ENCODE measurements around the gene COG5.
"Not testable (repeated sequence)": the region's sequence is repeated elsewhere in the genome, so short reads cannot be mapped to it uniquely, and the experiment has no call there.

The COG5 gene

GRCh38 chr7:107579885-107580715 lies 16.4 kb upstream of the COG5 start, which contains the start of gene BCAP29:
TSS of gene BCAP29 (plus strand) at chr7:107580246. CDS start at chr7:107580773, 527 bp downstream.
- DNase-seq: peak; percentile 70 to 76

DNA sequence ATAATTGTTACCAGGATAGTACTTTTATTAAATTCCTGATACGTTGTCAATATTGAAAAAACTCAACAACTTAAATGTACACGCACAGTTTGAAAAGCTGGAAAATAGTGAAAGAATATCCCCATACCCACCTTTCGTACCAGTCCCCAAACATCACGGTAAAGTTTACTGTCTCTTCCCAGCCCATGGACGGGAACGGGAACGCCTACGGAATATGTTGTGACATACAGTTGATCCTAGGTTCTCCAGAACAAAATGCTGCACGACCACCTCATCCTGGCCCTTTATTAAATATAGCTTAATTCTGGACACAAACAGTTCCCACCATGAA lies 15.8 kb upstream of the COG5 start:
- DNase-seq: no peak

- no peak for DNase-seq
These were observed 9.8 kb upstream of the COG5 start for GRCh38 chr7:107573537-107573936.

- DNase-seq: no peak
These were observed 6.6 kb upstream of the COG5 start for GRCh38 chr7:107570298-107570697.

GRCh38 chr7:107564553-107565298 lies 1.0 kb upstream of the COG5 start:
- DNase-seq: no peak

DNA sequence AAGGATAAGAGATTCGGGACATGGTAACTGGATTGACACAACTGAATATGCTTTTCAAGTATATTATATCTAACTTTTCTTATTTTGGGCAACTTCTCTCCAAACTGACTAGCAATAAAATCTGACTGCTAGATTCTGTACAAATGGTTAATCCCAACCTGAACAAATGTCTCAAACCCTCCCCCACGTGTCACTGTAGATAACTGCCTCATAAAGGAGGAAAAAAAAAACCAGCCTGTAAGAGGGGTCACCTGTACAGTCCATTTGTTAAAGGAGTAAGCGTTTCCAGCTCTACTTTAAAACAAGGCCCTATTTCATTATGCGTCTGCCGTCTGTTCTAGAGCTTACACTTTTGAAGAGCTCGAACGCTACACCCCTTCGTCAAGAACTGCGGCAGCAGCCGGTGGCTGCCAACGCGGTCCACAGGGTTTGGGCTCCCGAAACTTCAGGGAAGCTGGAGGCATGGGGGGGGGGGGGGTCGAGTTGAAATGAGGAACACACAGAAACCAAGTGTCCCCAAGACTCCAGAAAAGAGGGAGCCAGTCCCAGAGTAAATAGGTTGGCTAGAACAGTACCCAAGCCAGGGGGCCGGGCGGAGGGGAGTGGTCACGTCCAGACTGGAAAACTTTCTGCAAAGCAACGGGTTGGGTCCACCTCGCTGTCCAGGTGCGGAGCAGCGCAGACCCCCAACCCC lies 492 bp downstream of the COG5 start:
- peak; percentile 45 to 78 for DNase-seq

- DNase-seq: no peak
These were observed 2.7 kb downstream of the COG5 start for GRCh38 chr7:107560898-107561516.

GRCh38 chr7:107559864-107560263 lies 3.9 kb downstream of the COG5 start:
- DNase-seq: no peak

DNA sequence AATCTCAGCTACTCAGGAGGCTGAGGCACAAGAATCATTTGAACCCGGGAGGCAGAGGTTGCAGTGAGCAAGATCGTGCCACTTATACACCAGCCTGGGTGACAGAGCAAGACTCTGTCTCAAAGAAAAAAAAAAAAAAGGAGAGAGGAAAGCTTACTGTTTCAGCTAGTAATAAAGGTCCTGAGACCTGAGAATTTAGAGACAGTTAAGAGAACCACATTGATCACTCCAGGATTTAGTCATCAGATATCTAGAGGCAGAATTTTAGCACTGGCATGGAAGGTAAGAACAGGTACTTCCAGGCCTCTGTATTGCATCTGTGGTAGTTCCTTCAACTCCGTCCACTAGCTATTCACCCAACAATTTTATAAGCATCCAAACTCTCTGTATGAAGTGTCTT lies 7.8 kb downstream of the COG5 start:
- no peak for DNase-seq

DNA sequence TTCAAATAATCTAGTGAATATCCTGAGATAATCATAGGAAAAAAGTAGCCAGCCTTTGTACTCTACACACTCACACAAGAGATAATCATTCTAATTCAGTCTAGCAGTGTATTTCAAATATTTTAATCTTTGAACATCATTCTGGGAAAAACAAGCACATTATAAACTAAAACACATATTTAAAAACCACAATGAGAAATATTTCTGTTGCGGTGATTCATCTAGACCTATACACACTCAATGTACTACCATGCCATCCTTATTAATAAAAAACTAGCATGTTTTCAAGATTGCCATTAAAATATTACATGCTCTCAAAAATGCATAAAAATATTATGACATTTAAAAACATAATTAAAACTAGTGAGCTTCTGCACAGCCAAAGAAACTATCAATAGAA lies 11.8 kb downstream of the COG5 start:
- no peak for DNase-seq

DNA sequence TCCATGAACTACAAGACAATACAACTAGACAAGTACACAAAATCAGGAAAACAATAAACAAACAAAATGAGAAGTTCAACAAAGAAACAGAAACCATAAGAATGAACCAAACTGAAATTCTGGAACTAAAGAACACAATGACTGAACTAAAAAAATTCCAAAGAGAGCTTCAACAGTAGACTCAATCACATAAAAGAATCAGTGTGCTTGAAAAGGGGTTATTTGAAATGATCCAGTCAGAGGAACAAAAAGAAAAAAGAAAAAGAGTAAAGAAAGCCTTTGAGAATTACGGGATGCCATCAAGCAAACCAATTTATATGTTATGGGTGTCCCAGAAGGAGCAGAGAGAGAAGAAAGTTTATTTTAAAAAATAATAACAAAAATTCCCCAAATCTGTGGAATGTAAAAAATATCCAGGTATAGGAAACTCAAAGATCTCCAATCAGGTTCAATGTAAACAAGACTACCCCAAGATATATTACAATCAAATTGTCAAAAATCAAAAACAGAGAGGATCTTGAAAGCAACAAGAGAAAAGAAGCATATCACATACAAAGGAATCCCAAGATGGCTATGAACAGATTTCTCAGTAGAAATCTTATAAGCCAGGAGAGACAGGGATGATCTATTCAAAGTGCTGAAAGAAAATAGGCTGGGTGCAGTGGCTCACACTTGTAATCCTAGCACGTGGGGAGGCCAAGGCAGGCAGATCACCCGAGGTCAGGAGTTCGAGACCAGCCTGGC lies 18.7 kb downstream of the COG5 start:
- no peak for DNase-seq

GRCh38 chr7:107543338-107543993 lies 20.3 kb downstream of the COG5 start:
- DNase-seq: no peak

GRCh38 chr7:107538001-107538400 lies 25.7 kb downstream of the COG5 start:
- peak; percentile 82 to 94 for DNase-seq

DNA sequence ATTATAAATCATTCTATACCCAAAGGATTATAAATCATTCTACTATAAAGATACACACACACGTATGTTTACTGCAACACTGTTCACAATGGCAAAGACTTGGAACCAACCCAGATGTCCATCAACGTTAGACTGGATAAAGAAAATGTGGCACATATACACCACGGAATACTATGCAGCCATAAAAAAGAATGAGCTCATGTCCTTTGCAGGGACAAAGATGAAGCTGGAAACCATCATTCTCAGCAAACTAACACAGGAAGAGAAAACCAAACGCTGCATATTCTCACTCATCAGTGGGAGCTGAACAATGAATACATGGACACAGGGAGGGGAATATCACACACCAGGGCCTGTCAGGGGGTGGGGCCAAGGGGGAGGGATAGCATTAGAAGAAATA lies 26.5 kb downstream of the COG5 start:
- not testable (repeated sequence) for DNase-seq

DNA sequence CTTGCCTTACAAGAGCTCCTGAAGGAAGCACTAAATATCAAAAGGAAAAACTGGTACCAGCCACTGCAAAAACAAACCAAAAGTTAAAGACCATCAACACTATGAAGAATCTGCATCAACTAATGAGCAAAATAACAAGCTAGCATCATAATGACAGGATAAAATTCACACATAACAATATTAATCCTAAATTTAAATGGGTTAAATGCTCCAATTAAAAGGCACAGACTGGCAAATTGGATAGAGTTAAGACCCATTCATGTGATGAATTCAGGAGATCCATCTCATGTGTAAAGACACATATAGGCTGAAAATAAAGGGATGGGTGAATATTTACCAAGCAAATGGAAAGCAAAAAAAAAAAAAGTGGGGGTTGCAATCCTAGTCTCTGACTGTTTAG lies 29.6 kb downstream of the COG5 start:
- DNase-seq: no peak

GRCh38 chr7:107530751-107531150 lies 33.0 kb downstream of the COG5 start:
- DNase-seq: no peak

DNA sequence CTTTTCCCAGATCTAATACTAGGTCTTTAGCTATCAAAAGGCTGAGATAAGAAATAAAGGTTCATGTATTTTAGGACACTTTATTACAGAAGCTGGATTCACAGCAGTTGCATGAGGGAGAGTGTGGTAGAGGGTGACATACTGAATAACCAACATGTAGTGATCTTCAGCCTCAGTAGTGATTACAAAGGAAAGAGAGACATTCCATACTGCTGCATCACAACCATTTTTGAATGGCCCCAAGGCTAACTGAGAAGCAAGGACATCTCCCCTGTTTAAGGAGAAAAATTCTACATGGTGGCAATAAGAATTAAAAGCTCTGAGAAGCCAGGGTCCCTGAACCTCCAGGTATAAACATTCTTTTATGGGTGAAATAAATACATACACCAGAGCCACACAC lies 35.3 kb downstream of the COG5 start:
- DNase-seq: no peak

DNA sequence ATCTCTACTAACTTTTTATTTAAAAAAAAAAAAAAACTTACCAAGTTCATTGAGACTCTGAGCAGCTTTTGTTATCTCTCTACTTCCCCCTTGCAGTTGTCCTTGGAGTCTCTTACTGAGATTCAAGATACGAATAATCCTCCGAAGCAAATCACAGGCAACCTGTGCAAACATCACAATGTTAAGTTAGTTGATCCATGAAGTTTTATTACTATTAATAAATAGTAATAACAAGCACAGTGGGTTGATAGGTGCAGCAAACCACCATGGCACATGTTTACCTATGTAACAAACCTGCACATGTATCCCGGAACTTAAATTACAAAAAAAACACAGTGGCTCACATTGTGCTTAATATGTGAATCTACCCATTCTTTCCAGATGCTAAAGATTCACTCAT lies 36.5 kb downstream of the COG5 start:
- DNase-seq: no peak

GRCh38 chr7:107526672-107527071 lies 37.0 kb downstream of the COG5 start:
- no peak for DNase-seq

GRCh38 chr7:107506674-107507339 lies 56.9 kb downstream of the COG5 start:
- DNase-seq: peak; percentile 70 to 78

DNA sequence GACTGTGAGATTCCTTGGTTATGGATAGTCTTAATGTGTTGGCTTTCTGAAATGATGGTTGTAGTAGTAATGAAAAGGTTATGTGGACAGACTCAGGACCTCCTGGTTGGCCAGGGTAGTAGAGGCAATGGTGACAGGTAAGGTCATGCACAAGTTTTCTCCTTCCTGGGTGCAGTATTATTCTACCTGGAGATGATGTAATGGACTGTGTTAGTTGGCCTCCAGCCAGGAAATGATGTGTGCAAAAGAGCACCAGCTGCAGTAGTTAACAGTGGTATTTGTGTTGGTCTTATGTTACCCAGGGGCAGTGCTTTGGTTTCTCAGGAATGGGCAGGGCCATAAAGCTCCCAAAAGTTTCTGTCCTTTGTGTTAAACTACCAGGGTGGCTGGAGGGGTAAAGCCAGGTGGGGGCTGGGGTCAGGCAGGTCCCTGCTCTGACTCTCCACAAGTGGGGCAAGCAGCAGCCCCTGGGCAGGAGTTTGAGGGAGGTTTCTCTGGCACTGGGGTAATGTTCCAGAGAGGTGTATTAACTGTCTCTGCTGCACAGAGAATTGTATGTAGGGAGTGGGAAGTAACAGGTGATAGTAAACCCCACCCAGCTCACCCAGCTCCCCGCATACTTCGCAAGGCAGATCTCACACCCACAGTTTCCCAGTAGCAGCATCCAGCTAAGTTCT lies 57.6 kb downstream of the COG5 start:
- DNase-seq: peak; percentile 90 to 93

All from NCI-H2081 (cell line).